ENCODE measurements around the gene PPP1R3G.

GRCh38 chr6:5042436-5042835, 42.7 kb upstream of the PPP1R3G start:
- TF ChIP-seq CTCF (IDR thresholded peaks at IDR 0.05) = no peak
- TF ChIP-seq POLR2A (IDR thresholded peaks at IDR 0.05) = no peak
